GM10248 (cell line): ENCODE data around the gene SLFN14.

Source experiments
- CTCF ChIA-PET: fragments of 300-600 bp; sonication (Branson Sonifier 250); formaldehyde crosslinking; extraction: SDS; loops from one replicate; lab custom pipeline; 2021; ENCODE audit warnings: antibody characterized with exemption; lab: Yijun Ruan, JAX
- POLR2A ChIA-PET: fragments of 350-650 bp; sonication (Branson Sonifier 250); formaldehyde crosslinking; extraction: SDS; loops from one replicate; lab custom pipeline; 2020; ENCODE audit warnings: antibody characterized with exemption; lab: Yijun Ruan, JAX
- DNase-seq: peaks from one replicate; pipeline ENCODE4 v3.0.0; 2012; ENCODE audit errors: extremely low spot score
- TF ChIP-seq, protein P1 (sequence below): IDR thresholded peaks from 2 replicates; pipeline ENCODE4 v1.5.1; 2012; ENCODE audit warnings: mild to moderate bottlenecking, low read depth; ENCODE audit errors: extremely low read depth, missing control alignments, control extremely low read depth

Gene SLFN14

DNA sequence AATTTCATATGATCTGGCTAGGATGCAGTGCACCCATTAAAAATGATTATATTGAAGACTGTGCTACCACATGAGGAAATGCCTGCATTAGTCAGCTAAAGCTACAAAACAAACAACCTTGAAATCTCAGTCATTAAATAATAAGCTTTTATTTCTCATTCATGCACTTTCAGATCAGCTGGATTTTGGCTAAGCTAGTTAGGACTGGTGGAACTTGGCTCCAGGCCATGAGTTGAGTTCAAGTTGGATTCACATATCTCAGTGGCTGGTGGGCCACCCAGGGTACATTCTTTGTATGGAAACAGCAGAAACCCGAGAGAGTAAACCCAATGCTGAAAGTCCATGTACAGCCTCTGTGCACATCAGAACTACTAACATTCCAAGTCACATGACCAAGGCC, 16.8 kb downstream of the SLFN14 start:
- TF ChIP-seq, protein P1, sequence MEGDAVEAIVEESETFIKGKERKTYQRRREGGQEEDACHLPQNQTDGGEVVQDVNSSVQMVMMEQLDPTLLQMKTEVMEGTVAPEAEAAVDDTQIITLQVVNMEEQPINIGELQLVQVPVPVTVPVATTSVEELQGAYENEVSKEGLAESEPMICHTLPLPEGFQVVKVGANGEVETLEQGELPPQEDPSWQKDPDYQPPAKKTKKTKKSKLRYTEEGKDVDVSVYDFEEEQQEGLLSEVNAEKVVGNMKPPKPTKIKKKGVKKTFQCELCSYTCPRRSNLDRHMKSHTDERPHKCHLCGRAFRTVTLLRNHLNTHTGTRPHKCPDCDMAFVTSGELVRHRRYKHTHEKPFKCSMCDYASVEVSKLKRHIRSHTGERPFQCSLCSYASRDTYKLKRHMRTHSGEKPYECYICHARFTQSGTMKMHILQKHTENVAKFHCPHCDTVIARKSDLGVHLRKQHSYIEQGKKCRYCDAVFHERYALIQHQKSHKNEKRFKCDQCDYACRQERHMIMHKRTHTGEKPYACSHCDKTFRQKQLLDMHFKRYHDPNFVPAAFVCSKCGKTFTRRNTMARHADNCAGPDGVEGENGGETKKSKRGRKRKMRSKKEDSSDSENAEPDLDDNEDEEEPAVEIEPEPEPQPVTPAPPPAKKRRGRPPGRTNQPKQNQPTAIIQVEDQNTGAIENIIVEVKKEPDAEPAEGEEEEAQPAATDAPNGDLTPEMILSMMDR: no peak
- CTCF ChIA-PET: interaction anchor here (1.0 to 3.1 kb wide), 4 partner anchors 9 to 231 kb away, joined by 3 to 17 read pairs (median 8); no protein-coding TSS in a partner anchor
- POLR2A ChIA-PET: no interaction called here
- DNase-seq: no peak

DNA sequence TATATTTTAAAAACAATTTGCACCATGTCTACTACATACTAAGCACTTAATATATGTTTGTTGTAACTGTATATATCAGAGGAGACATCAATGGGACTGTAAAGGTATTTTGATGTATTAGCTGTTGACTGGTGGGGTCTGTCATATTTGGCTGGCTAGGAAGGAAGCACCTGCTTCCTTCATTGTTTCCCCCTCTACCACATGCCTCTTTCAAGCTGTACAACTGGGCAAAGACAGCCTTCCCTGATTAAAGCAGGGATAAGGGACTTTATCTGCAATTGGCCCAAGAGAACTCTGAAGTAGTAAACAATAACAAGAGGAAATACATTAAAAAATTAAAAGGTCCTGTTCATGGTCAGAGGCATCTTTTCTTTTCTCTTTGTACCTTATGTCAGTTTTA, 17.6 kb downstream of the SLFN14 start:
- POLR2A ChIA-PET: interaction anchor here (0.6 kb wide), 1 partner anchor 24 kb away, joined by 5 read pairs; no protein-coding TSS in a partner anchor

DNA sequence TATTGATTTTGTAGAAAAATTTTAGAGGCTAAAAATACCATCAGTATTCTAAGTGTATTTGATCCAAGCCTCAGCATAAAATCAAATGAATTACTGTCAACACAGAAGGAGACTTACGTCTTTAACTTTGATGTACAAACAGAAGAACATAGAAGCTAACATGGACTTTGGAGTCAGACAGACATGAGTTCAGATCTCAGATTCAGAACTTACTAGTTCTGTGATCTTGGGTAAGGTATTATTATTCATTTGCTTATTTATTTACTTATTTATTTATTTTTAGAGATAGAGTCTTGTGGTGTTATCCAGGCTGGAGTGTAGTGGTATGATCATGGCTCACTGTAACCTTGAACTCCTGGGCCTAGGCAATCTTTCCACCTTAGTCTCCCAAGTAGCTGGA, 19.2 kb downstream of the SLFN14 start:
- TF ChIP-seq, protein P1: no peak
- ChIA-PET CTCF (interaction anchor here (1.1 to 3.1 kb wide), 4 partner anchors 8 to 228 kb away, joined by 3 to 17 read pairs (median 5); no protein-coding TSS in a partner anchor), POLR2A (no interaction called here)
- DNase-seq: no peak

More for the DNA sequence above, 17.6 kb downstream of the SLFN14 start:
- CTCF ChIA-PET: interaction anchor here (1.3 to 3.1 kb wide), 4 partner anchors 9 to 230 kb away, joined by 4 to 17 read pairs (median 9); no protein-coding TSS in a partner anchor
- DNase-seq: no peak
- TF ChIP-seq, protein P1: no peak

DNA sequence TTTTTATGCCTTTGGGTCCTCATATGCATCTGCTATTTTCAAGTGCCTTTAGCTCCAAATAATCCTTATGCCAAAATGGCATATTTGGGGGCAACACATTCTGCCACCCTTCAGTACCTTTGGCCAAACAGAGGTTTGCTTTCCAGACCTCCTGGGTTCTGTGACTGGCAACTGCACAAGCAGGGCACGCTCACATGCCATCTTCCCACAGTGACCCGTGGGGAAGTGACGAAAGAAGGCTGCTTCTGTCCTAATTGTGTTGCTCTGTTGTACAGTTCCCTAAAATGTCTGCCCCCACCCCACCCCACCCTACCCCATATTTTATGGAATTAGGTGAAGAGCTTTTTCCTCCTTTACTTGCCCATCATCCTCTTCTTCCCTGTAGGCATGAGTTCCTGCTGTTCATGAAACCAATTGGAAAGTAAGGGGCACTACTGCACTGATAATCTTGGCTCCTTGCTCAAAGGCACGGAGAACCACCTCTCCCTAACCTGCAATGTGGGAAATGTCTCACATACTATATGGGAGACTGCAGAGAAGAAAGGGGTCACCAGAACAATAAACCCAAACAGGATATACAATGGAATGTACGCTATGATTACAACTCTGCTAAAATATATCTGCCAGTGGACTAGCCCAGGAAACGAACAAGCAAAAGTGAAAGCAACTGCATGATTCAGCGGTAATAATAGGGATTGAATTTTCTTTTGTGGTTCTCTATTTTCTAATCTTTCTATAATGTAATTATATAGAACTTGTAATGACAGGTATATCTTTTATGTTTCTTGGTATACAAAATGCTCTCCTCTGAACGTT, 19.8 kb downstream of the SLFN14 start:
- TF ChIP-seq, protein P1: no peak
- POLR2A ChIA-PET: no interaction called here
- CTCF ChIA-PET: interaction anchor here (0.7 to 10.2 kb wide), 4 partner anchors 9 to 230 kb away, joined by 3 to 207 read pairs (median 10); no protein-coding TSS in a partner anchor
- DNase-seq: no peak

DNA sequence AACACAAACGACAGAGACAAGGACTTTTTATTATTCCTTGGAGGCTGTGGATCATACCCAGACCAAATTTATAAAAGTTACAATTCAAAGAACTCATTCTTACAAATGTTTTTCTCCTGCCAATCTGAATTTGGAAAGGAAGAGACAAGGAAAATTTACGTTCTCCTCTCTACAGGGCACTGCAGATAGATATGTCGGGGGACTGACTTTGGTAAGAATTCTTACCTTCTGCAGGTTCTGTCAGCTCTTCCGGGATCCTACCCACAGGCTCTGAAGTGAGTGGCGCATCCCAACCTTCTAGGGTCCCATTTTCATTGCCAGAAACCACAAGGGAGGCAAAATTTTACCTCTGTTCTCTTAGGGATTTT, 21.0 kb downstream of the SLFN14 start:
- POLR2A ChIA-PET: no interaction called here
- TF ChIP-seq, protein P1: no peak
- CTCF ChIA-PET: interaction anchor here (0.5 to 10.2 kb wide), 19 partner anchors 8 to 373 kb away, joined by 3 to 207 read pairs (median 4); no protein-coding TSS in a partner anchor
- no peak for DNase-seq

DNA sequence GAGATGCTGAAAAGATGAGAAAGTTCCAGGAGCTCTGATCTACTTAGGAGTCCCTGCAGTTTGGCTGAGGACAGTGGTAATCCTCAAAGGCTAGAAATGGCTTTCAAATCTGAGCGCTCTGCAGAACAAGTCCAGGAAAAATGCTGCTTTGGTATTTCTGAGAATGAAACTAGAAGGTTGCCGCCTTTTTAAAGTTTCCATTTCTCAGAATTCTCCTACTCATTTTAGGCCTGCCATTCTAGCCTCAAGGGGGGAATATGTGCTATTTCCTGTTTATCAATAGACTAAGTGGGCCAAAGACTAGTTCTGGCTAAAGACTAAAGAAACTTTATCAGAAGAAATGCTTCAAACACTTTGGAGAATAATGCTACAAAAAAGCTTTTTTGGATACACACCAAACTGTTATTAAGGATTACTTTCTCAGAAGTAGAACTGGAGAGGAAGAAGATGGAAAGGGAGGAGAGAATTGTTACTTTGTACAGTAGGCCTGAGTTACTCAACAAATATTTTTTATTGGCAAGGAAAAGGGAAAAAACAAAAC, 22.9 kb downstream of the SLFN14 start, which contains the start of gene SLFN12L:
Gene SLFN12L, minus strand, starts transcription at position 78 of the 541 bp plus-strand sequence. CDS start 15,314 bp downstream, outside the sequence.
- DNase-seq: peak; percentile 40
- ChIA-PET CTCF (interaction anchor here (0.8 to 10.2 kb wide), 9 partner anchors 11 to 367 kb away, joined by 3 to 207 read pairs (median 5); partner anchors contain the start of genes PEX12 and SLFN14), POLR2A (no interaction called here)
- TF ChIP-seq, protein P1: no peak
